ENCODE results near the gene UGT1A1.

The UGT1A1 gene

DNA sequence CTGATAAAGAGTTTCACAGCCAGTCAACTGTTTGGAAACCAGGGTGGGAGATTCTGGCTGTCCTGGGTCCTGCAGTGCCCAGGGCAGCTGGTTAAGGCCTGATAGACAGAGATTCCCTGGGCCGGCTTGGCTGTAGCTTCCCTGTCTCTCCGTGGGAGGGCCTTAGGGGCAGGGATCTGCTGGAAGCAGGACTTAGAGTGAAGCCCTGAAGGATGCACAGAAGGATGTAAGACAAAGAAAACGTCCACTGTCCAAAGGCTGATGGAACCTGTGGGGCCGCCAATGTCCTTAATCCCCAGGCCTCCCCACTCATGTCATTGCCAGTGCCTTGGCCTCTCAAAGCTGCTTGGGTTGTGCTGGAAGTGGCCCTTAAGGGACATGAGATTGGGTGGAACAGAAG is 51.0 kb downstream of the UGT1A1 start:
- TF ChIP-seq, protein P1, sequence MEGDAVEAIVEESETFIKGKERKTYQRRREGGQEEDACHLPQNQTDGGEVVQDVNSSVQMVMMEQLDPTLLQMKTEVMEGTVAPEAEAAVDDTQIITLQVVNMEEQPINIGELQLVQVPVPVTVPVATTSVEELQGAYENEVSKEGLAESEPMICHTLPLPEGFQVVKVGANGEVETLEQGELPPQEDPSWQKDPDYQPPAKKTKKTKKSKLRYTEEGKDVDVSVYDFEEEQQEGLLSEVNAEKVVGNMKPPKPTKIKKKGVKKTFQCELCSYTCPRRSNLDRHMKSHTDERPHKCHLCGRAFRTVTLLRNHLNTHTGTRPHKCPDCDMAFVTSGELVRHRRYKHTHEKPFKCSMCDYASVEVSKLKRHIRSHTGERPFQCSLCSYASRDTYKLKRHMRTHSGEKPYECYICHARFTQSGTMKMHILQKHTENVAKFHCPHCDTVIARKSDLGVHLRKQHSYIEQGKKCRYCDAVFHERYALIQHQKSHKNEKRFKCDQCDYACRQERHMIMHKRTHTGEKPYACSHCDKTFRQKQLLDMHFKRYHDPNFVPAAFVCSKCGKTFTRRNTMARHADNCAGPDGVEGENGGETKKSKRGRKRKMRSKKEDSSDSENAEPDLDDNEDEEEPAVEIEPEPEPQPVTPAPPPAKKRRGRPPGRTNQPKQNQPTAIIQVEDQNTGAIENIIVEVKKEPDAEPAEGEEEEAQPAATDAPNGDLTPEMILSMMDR (IDR thresholded peaks at IDR 0.05; ENCODE audit: low read depth, low read length): no peak
- H3K4me3 ChIP-seq (replicated peaks in 1 of 2; ENCODE audit: low read depth in 2 of 2, low read length in 2 of 2): no peak overlapping the region

DNA sequence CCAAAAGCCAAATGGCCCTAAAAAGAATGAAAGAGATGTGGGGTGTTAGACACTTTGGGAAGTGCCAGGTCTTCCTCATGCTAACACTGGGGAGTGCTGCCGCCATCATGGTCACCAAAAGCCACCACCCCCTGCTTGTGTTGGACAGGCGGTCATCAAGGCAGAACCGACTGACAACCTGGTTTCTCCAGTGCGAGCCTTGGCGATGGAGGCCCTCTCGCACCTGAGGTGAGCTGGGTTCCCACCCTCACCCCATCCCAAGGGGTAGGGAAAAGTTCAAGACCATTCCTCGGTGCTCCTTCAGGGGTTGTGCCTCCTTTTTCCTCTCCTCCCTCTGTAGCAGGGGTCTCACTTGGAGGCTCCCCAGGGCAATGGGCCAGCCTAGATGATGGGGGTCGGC is 51.7 kb downstream of the UGT1A1 start:
- DNase-seq (ENCODE audit: low read depth in 2 of 2): no peak
- TF ChIP-seq, protein P1 (IDR thresholded peaks at IDR 0.05; ENCODE audit: low read depth, low read length): no peak
- H3K4me3 ChIP-seq (replicated peaks in 1 of 2; ENCODE audit: low read depth in 2 of 2, low read length in 2 of 2): no peak overlapping the region

More for the DNA sequence above, 51.0 kb downstream of the UGT1A1 start:
- DNase-seq (ENCODE audit: low read depth in 2 of 2): no peak

DNA sequence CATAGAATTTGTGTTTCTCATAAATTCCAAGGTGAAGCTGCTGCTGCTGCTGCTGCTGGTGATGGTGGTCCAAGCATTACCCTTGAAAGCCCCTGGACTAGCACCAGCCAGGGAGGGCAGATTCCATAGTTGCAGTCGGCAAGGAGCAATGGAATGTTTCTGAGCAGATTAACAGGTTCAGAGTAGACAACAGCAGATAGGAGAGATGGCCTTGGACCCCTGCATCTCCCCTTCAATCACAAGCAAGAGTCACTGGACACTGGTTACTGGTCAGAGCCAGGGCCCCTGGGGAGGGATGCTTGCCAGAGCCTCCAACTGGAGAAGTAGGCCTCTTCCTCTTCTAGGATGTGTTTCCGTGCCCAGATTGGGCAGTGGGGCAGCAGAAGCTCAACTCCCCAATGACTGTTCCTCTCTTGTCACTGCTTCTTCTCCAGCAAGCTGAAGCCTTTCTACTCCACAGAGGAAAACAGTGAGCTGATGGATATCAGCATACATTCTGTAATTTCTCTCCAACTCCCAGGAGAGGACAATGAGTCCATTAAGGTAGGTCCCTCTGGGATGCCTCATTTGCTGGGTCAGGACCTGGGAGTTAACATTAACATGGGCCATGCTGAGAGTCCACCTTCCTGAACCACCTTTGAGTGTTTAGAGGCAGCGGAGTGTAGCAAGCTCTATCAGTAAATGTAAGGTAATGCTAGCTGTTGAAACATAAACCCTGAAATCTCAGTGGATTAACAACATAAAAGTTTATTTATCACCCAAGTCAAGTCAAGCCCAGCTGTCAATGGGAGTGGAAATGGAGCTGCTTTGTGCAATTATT is 53.4 kb downstream of the UGT1A1 start:
- TF ChIP-seq, protein P1 (IDR thresholded peaks at IDR 0.05; ENCODE audit: low read depth, low read length): no peak
- no peak for DNase-seq (ENCODE audit: low read depth in 2 of 2)
- H3K4me3 ChIP-seq (replicated peaks in 1 of 2; ENCODE audit: low read depth in 2 of 2, low read length in 2 of 2): no peak overlapping the region

DNA sequence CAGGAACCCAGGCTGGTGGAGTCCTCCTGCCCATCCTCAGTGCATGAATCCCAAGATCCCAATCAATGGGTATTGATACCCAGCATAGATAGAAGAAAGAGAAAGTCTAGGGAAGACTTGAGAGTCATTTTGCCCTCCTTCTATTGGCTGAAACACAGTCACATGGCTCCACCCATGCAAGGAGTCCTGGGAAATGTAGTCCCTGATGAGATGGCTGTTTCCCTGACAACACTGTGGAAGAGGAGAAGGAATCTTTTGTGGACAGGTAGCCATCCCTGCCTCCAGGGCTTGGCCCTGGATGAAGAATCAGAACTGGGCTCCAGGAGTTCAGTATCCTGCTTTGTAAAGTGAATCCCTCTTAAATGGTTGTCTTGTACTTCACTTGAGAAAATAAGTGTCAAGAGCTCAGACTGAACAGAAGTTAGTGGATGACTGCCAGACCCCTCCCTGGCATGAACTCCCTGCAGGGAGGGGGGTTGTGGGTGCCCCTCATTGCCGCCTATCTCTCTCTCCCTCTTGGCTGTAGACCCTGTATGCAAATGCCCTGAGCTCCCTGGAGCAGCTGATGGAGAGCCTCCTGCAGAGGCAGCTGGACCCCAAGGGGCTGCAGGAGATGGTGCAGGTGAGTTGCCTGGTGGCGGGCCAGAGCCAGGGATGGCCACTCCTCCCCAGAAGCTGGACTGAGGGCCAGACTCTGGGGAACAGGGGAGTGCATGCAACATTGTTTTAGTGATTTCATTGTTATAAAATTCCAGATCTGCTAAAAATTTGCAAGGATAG is 54.2 kb downstream of the UGT1A1 start:
- H3K4me3 ChIP-seq (replicated peaks in 1 of 2; ENCODE audit: low read depth in 2 of 2, low read length in 2 of 2): no peak overlapping the region
- DNase-seq (ENCODE audit: low read depth in 2 of 2): peak in 1 of 2 donors; percentile 30
- TF ChIP-seq, protein P1 (IDR thresholded peaks at IDR 0.05; ENCODE audit: low read depth, low read length): no peak

DNA sequence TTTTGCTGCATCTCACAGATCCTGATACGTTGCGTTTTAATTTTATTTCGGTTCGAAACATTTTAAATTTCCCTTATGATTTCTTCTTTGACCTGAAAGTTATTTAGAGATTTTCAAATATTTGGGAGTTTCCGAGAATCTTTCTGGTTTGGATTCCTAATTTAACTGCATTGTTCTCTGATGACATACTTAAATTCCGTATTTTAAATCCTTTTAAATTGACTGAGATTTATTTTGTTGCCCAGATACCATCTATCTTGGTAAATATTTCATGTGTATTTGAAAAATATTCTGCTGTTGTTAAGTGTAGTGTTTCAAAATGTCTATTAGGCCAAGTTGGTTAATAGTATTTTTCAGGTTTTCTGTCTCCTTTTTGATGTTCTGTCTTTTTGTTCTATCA is 55.8 kb downstream of the UGT1A1 start:
- TF ChIP-seq, protein P1 (IDR thresholded peaks at IDR 0.05; ENCODE audit: low read depth, low read length): no peak
- no peak for DNase-seq (ENCODE audit: low read depth in 2 of 2)
- H3K4me3 ChIP-seq (replicated peaks in 1 of 2; ENCODE audit: low read depth in 2 of 2, low read length in 2 of 2): no peak overlapping the region

DNA sequence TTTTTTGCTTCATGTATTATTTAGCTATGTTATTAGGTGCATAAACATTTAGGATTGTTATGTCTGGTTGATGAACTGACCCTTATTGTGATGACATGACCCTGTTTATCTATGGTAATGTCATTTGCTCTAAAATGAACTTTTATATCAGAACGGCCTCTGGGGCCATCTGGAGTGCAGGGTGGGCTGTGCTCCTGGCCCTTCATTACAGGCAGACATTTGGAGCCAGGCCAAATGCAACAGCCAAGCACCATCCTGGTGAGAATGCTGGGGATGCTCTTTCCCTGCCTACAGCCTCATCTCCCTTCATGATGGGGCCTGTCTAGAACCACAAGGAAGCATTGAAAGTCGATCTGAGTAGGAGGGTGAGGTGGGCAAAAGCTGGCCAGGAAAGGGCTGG is 56.3 kb downstream of the UGT1A1 start:
- no peak for DNase-seq (ENCODE audit: low read depth in 2 of 2)
- no peak overlapping the region for H3K4me3 ChIP-seq (replicated peaks in 1 of 2; ENCODE audit: low read depth in 2 of 2, low read length in 2 of 2)
- TF ChIP-seq, protein P1 (IDR thresholded peaks at IDR 0.05; ENCODE audit: low read depth, low read length): no peak

Measured in cardiac fibroblast (primary cell).